ENCODE data around the gene PPP2R2C.

PPP2R2C gene

DNA sequence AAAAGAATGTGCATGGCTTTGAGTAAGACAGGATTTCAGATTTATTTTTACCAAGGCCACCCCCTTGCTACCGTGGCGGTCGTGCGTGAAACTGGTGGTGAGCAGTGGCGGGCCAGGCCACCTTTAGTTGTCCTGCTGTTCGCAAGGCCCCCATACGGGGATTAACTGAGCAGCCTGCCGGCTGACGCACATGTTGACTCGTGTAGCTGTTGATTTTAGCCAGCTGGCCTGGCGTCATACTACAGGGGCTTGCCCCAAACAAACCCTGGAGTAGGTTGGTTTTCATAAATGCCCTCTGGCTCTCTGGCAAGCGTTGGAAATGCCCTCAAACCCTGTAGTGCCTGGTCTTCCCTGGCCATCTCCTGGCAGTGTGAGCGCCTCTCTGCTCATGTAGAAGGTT, 174.4 kb downstream of the PPP2R2C start:
- no peak for DNase-seq

DNA sequence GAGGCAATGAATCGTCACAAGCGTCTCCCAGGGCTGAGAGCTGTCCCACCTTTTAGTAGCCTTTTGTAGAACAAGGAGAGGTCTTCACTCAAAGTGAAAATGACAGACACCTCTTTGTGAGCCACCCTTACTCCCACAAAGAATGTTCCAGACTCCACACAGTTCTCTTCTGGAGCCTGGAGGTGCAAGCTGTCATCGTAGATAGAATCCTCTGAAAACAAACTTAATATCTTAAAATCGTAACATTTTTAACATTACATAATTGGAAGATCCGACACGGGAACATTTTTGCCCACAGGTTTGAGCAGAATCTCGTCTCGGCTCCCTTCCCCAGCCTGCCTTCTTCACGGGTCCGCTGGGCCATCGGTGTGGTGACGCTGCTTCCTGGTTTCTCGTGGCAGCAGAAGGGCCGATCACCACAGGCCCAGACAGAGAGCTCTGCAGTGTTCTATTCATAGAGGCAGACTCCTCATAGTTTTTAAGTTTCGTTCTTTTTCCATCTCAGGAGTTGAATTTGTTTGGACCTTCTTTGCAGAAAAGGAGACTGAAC, 175.1 kb downstream of the PPP2R2C start:
- DNase-seq, result no peak

DNA sequence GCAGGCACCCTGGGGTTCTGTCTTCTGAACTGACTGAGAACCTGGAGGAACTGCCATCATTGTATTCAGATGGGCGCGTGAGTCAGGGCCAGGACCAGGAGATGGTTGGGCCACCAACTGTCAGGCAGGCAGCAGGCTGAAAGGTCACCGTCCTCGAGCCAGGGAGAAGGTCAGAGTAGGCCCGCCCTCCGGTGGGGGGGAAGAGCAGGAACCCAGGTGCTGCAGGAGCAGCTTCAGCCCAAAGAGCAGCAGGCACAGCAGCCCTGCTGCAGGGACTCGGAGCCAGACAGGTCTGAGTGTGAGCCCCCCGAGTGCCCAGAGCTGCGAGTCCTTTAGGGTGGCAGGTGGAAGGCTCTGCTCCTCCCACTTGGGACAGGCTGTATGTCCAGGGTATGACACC, 176.4 kb downstream of the PPP2R2C start:
- DNase-seq, result no peak

DNA sequence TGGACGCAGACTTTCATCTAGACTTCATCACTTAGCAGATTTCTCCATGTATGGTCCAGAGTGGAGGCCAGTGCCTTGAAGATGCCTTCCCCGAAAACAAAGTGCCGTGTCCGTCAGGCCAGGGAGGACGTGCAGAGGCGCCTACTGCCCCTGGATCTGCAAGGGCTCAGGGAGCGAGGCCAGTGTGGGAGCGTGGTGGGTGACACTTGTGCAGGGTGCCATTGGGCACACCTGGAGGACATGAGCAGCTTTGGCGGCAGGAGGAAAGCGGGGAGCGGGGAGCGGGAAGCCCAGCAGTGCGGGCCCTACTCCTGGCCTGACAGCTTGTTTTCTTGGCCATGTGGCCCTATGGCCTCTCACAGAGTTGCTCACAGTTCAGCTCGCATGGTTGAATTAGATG, 176.9 kb downstream of the PPP2R2C start:
- no peak for DNase-seq

DNA sequence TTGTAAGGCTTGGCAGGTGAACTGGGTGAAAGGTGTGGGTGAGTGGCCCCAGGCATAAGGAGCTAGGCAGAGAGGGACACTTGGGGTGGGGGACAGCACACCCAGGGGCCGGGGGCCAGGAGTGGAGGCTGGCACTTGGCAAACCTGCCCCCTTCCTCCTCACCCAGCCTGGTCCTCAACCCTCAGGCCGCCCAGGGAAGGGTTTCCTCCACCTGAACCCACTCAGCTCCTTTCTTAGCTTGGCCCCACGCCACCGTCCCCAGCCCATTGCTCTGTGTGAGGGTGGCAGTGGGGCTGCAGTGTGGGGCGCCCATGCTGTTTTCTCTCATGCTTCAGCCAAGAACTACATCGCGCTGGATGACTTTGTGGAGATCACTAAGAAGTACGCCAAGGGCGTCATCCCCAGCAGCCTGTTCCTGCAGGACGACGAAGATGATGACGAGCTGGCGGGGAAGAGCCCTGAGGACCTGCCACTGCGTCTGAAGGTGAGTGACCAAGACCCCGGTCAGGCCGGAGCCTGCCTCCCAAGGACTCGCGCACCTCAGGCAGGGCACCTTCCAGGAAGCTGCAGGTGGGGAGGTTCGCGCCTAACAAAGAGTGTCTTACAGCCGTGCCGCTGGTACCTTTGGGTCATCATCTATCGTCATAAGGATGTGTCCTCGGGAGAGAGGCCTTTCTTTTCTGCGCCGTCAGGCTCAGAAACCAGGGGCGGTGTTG, 177.6 kb downstream of the PPP2R2C start:
- no peak for DNase-seq

DNA sequence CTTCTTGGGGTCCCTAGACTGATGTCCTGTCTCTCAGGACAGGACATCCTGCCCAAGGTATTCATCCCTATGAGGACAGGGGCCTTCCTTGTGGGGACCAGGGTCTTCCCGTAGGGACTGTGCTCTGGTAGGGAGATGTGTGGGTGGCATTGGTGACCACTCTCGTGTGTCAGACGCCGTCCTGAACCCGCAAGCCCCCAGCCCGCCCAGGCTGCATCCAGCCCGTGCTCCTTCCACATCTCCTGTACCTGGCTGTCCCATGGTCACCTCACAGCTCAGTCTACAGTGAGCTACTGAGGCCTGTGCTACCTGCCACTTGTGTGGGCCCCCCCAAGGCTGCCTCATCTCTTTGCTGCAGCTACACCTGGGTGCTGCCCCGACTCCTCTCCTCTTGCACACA, 178.8 kb downstream of the PPP2R2C start:
- no peak for DNase-seq

DNA sequence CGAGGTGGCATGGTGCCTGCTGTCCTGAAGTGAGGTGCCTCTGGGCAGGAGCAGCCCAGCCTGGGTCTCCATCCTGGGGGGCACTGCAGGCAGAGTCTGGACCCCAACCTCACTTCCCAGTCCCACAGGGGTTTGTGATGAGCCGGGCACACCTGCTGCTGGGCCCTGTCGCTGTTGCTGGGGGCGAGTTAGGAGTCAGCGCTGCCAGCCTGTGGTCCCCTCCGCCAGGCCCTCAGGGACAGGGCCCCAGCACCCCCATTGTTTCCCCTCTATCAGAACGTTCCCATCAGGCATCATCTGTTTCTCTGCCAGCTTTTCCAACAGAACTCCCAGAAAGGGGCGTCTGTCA, 179.3 kb downstream of the PPP2R2C start:
- no peak for DNase-seq

DNA sequence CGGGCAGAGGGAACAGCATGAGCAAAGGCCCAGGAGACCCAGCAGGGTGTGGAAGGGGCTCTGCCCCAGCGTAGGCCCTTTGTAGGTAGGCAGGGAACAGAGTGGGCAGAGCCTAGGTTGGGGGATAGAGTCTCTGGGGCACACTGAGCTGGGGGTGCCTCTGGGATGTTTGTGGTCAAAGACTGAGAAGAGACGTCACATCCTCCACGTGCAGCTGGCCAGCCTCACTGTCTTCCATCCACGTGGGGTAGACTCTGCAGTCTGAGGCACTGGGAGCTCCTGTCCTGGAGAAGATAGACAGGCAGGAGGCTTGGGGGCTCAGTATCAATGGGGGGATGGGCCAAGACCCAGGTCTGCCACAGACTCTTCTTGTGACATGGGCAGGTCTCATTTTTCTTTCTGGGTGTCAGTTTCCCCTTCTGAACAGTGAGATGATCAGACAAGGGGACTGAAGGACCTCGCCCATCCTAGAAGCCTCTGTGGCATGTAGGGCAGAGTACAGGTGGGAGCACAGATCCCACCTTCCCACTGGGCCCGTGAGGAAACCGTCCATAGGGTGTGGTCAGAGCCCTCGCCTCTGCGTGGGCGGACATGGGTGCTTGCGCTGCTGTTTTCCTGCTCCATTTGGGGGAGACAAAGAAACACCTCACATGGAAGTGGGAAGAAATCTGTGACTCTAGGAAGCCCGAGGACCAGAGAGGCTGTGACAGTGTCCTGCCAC, 179.9 kb downstream of the PPP2R2C start:
- DNase-seq, result no peak

DNA sequence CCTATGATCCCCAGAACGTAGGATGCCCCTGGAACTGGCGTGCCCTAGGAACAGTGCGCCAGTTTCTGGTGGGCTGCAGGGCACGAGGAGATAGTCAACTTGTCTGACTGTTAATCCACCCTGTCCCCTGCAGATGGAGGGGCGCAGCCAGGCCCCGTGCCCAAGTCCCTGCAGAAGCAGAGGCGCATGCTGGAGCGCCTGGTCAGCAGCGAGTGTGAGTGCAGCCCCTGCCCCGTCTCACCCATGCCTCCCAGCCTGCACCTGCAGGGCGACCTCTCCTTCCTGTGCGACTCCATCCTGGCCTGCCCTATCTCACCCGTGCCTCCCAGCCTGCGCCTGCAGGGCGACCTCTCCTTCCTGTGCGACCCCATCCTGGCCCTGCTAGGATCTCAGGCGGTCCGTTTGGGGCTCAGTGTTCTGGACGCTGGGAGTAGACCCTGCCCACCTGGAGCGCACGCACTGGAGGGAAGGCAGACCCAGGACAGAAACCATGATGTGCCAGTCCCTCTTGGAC, 180.6 kb downstream of the PPP2R2C start:
- no peak for DNase-seq

DNA sequence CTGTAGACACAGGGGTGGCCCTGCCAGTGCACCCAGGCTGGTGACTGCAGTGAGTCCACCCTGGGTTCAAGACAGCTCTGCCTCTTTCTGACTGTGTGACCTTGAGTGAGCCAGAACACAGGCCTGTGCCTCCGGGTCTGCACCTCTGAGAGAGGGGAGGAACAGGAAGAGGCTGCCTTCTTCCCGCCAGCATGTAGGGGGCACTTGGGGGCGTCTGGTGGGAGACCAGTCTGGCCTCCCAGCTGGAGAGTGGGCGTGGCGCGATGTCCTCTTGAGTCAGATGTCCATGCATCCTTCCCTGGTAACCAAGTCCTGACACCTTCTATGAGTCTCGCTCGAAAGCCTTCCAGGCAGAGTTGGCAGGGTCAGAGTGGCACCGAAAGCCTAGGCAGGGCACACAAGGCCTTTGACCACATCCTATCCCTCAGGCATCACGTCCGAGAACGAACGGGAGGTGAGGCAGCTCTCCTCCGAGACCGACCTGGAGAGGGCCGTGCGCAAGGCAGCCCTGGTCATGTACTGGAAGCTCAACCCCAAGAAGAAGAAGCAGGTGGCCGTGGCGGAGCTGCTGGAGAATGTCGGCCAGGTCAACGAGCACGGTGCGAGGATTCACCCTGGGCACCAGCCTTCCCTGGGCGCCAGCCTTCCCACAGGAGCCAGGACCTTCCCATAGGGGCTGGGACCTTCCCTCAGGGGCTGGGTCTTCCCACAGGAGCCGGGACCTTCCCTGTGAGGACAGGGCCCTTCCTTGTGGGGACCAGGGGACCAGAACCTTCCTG, 181.5 kb downstream of the PPP2R2C start:
- DNase-seq, result no peak

DNA sequence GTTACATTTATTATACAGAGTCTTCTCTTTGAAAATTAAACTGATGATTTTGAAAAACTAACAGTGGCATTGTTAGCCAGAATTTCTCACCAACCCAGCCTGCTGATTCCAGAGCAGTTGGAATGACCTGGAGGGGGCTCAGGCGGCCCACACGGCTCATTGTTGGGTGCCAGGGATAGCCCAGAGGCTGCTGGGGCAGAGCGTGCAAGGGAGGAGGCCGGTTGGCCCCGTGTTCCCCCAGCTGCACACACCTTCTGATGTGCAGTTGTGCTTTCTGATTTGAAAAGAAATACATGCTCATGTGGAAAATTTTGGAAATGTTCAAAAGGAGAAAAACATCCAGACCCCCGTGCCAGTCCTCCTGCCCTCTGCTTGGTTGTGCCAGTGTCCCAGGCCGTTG, 182.2 kb downstream of the PPP2R2C start:
- no peak for DNase-seq

DNA sequence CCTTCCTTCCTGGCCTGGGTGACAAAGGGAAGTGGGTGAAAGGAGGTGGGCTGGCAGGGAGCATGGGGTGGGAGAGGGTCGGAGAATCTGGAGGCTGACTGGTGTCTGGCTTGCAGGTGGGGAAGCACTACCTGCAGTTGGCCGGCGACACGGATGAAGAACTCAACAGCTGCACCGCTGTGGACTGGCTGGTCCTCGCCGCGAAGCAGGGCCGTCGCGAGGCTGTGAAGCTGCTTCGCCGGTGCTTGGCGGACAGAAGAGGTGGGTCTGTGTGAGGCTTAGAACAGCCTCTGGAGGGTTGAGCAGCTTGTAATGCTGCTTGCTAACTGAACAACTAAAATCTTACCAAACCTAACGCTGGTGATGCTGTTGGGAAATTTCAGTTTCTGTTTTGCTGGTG, 183.5 kb downstream of the PPP2R2C start:
- no peak for DNase-seq

DNA sequence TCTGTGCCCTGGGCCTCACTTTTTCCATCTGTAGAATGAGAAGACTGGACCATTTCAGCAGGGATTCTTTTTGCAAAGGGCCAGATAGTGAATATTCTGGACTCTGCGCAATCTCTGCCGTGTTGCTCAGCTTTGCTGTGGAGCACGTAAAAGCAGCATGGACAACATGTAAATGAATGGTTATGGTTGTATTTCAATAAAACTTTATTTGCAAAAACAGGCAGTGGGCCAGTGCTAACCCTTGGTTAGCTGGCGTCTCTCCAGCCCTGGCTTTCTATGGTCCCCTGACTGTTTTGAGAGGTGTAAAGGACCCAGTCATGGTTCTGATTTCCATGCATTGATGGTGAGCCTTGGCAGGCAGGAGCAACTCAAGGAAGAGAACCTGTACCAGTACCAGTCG, 184.1 kb downstream of the PPP2R2C start:
- DNase-seq, result no peak

DNA sequence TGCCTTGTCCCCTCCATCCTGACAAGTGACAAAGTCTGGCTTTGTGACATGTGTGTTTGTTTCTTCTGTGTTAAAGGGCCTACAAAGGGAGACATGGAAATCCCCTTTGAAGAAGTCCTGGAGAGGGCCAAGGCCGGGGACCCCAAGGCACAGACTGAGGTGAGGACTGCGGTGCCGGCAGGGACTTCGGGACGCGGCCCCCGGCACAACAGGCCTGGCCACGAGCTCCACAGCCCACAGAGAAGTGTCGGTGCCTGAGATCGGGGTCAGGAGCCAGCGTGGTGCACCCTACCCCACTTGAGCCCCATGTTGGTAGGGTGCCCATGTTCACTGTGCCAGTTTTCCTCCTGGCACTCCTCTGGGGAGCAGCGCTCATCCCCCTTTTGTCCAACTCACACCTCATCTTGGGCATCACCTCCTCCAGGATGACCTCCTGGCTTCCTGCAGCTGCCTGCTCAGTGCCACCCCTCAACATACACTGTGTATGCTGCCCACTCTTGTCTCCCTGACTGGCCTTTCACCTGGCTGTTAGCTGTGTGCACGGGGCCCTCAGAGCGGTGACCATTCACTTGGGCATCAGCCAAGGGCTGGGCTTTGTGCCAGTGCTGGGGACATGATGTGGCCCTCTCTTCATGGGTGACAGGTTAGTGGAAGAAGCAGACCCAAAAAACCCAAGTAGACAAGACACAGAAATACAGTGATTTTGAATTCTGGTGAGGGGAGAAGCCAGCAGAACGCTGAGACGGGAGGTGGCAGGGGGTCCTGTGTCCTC, 185.2 kb downstream of the PPP2R2C start:
- no peak for DNase-seq

DNA sequence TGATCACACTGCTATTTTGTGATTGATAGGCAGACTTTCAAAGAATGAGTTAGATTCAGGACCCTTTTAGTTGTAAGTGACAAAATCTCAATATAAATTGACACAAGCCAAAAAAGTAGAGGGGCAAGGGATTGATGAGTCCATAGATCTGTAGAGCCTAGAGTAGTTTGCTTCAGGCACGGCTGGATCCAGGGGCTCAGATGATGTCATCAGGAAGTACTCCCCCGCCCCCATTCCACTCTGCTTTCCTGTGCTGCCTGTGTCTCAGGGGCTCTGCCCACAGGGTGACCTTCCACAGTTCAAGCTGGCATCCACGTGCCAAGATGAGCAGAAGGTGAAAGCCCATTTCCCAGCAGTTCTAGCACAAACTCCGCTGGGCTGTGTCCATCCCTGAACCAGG, 189.1 kb downstream of the PPP2R2C start:
- no peak for DNase-seq

DNA sequence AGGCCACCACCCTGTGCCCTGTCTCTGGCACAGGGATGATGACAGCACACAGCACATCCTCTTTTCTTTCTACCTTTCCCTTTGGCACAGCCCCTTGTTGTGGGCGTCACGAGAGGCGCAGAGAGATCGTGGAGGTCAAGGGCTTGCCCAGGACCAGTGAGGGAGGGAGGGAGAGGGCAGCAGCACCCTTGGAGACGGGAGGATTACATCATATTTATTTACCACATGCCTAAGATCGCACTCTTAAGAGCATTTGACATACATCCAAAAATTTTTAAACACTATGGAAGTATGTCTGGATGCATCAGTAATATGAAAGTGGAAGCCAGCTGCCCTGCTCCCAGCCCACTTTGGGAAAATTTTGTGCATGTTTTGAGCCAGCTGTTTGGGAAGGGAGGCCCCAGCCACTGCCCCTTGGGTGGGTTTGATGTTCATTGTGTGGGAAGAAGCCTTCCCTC, 190.1 kb downstream of the PPP2R2C start:
- no peak for DNase-seq

DNA sequence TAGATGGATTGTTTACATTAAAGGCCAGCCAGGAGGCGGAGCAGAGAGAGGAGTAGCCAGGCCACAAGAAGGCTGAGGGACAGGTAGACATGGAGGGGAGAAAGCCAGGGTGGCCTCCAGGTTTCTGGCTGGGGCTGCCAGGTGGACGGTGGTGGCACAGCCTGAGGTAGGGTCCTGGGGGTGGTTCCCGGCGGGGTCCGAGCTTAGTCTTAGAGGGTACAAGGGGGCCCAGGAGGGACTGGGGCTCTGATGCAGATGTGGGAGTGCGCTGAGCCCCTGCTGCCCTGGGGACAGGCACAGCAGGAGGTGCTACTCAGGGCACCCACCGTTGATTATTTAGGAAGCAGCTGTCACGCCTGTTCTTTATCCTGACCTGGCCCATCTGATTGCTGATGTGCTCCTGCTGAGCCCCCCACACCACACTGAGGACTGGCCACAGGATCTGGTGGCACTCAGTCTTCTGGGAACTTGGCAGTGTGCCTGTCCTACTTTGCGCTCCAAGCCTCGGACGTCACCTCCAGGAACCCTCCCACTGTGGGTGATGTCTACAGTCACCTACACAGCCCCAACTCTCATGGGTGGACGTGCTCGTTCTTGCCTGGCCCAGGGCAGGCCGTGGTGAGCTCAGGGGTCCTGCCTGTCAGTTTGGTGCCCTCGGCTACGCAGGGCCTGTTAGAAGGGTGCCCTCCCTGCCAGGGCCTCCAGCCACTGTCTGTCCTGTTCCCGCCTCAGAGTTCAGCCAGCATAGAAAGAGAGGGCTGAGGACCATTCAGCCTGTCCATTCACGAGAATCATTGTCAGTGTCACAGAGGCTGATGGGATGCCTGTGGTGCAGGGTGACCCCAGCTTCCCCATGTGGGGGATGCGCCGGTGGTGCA, 190.7 kb downstream of the PPP2R2C start:
- no peak for DNase-seq

DNA sequence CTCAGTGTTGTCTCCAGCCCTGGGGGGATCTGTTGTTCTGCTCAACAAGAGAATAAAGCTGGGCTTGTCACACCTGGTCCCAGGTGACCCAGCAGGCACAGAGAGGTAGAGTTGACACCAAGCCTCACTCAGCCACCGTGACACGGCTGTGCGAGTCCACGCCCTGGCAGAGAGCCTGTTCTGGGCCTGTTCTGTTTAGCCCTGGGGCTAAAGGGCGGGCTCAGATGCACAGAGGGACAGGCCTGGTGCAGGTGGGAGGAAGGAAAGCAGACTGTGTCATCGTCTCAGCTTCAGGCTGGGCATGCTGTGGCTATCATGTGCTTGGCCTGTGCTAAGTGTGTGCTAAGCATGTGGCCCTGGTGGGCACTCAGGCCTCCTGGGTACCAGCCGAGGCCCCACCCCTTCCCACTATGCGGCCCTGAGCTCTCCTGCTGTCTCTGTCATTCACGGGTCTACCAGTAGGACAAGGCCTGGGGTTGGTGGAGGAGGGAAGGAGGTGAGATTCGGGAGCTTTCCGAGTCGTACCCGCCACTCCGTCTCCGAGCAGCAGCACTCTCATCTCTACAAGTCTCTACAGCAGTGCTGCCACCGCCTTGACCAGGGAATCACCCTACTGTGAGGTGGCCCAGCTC, 191.9 kb downstream of the PPP2R2C start:
- DNase-seq, result no peak

DNA sequence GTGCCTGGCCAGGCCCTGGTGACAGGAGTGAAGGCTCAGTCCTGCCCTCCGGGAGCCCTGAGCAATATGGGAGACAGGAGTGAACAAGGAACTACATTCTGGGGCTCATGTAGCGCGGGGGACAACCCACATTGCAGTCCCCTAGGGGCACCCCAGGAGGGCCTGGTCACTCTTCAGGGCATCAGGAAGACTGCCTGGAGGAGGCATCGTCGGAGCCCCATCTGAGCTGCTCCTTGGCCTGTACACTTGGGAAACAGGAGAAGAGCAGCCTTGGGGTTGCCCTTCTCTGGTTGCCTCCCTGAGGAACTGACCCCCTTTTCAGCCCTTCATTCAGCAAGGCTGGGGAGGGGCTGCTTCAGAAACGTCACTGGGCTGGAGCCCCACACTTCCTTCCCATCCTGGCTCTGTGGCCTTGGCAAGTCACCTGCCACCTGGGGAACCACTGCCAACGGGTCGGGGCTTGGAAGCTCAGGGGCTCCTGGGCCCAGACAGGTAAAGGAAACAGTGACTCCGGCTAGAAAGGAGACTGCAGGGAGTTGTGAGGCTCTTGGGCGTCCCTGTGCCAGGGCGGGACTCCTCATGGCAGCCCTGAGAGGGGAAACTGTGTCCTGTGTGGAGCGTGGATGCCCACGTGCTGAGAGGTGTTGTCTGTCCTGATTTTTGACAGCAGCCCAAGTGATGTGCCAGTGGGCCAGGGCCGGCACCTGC, 192.7 kb downstream of the PPP2R2C start:
- no peak for DNase-seq

DNA sequence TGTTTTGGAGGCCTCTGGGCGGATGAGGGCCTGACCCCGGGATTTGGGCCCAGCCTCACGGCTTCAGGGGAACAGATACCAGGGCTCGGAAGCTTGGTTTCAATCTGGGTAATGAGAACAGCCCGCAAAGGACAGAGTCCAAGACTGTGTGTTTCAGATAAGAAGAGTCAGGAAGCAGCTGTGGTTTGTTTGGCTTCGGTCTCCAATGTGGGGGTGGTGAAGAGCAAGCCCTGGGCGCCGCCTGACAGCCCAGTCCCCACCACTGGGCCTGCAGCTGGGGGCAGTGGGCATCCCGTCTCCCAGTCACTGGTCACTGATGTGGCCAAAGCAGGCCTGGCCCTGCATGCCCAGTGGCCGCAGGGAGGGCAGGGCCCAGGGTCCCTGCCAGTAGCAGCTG, 193.6 kb downstream of the PPP2R2C start:
- DNase-seq, result no peak
